HepG2 (cell line): Measurements from ENCODE around the gene GPATCH11. TPM values are rescaled to one million over a fixed set of nuclear protein-coding genes. Genes with fewer than 3 reads are reported as not detected.

Experiments used
- ATAC-seq: fragments of 200-7000 bp; cut with Tn5 transposase; 3 replicates; pipeline ENCODE4 v1.9.1; 2020; ENCODE audit warnings: mild to moderate bottlenecking, moderate library complexity
- BruUV-seq: library from RNA; stranded (reverse); fragments of 400-500 nt; replicated peaks from 2 replicates; lab custom pipeline; 2021; lab: Mats Ljungman, UMichigan
- CTCF ChIA-PET: fragments of 300-600 bp; formaldehyde crosslinking; extraction: SDS; loops from one replicate; lab custom pipeline; 2021; ENCODE audit warnings: low total read pairs, inconsistent platforms, low intra/inter-chr PET ratio; lab: Yijun Ruan, JAX
- POLR2A ChIA-PET: fragments of 350-600 bp; sonication (Branson Sonifier 250); formaldehyde crosslinking; loops from one replicate; lab custom pipeline; 2020; ENCODE audit warnings: antibody characterized with exemption, inconsistent platforms; lab: Yijun Ruan, JAX
- DNase-seq: peaks from one replicate; pipeline ENCODE4 v3.0.0-alpha.2; 2015; ENCODE audit warnings: low spot score
- FAIRE-seq: peaks from 3 replicates; lab custom pipeline; 2011; peaks lifted over from hg19 to GRCh38; lab: Jason Lieb, UNC
- H2AFZ ChIP-seq: one replicate; pipeline ENCODE4 v1.6.1; 2011; ENCODE audit warnings: low read length, inconsistent platforms
- H3K27ac ChIP-seq: fragments of 300-600 bp; 3 replicates; pipeline ENCODE4 v1.8.0; 2011; ENCODE audit warnings: mixed run types, mild to moderate bottlenecking, mixed read lengths, low read length, inconsistent platforms; ENCODE audit not compliant: insufficient read depth; ENCODE audit errors: extremely low read length
- H3K27me3 ChIP-seq, 2 experiments: fragments of 200-600 bp in 1 of 2; 2 replicates in 1 of 2; 3 replicates in 1 of 2; pipeline versions ENCODE4 v1.6.0 to v1.8.0; 2011; ENCODE audit warnings: low read length in 2 of 2, mild to moderate bottlenecking in 2 of 2, moderate library complexity in 2 of 2, inconsistent platforms in 1 of 2; ENCODE audit not compliant: insufficient read depth in 2 of 2, control insufficient read depth in 1 of 2
- H3K36me3 ChIP-seq, 2 experiments: fragments of 200-600 bp in 1 of 2; replicated peaks in 1 of 2; 2 replicates in 1 of 2; 3 replicates in 1 of 2; pipeline versions ENCODE4 v1.5.1 to v1.8.0; 2011; ENCODE audit warnings: low read length in 2 of 2, inconsistent platforms in 1 of 2; ENCODE audit not compliant: insufficient read depth in 2 of 2, control insufficient read depth in 1 of 2
- H3K4me1 ChIP-seq: 2 replicates; pipeline ENCODE4 v1.5.1; 2012; ENCODE audit warnings: low read length, inconsistent platforms; ENCODE audit not compliant: insufficient read depth
- H3K4me2 ChIP-seq: 2 replicates; pipeline ENCODE4 v1.6.0; 2011; ENCODE audit warnings: low read depth, low read length, inconsistent platforms
- H3K4me3 ChIP-seq, 3 experiments: fragments of 200-600 bp in 1 of 3; sonication (generic), shearing (Covaris generic) in 1 of 3; replicated peaks in 1 of 3; 2 replicates each; pipeline ENCODE4 v1.5.1; 2011 to 2016; ENCODE audit warnings: low read length in 3 of 3, inconsistent platforms in 2 of 3, low read depth in 2 of 3, mild to moderate bottlenecking in 2 of 3, control low read depth in 1 of 3, mixed read lengths in 1 of 3; ENCODE audit not compliant: insufficient read depth in 1 of 3
- H3K79me2 ChIP-seq: one replicate; pipeline ENCODE4 v1.6.1; 2011; ENCODE audit warnings: low read length, inconsistent platforms; ENCODE audit not compliant: insufficient read depth
- H3K9ac ChIP-seq: 2 replicates; pipeline ENCODE4 v1.6.0; 2011; ENCODE audit warnings: mild to moderate bottlenecking, low read depth, low read length, inconsistent platforms; ENCODE audit not compliant: insufficient read depth
- H3K9me3 ChIP-seq: 2 replicates; pipeline ENCODE4 v1.5.1; 2012; ENCODE audit warnings: mild to moderate bottlenecking, low read length
- H4K20me1 ChIP-seq: 2 replicates; pipeline ENCODE4 v1.6.0; 2011; ENCODE audit warnings: inconsistent platforms, mild to moderate bottlenecking, low read length, moderate library complexity; ENCODE audit not compliant: insufficient read depth
- CREM ChIP-seq, 2 experiments: sonication (generic) in 1 of 2; formaldehyde crosslinking in 1 of 2; IDR thresholded peaks; 2 replicates each; pipeline versions ENCODE4 v1.4.0 to v1.6.1; 2016 to 2020; ENCODE audit warnings: antibody characterized with exemption in 1 of 2, mild to moderate bottlenecking in 1 of 2, missing genetic modification reagents in 1 of 2
- ISL2 ChIP-seq: sonication (generic); formaldehyde crosslinking; IDR thresholded peaks from 2 replicates; pipeline ENCODE4 v1.5.0; 2020; ENCODE audit warnings: missing genetic modification reagents
- KAT2B ChIP-seq: fragments of 150-350 bp; IDR thresholded peaks from 2 replicates; pipeline ENCODE4 v1.6.1; 2014; ENCODE audit warnings: low read depth, low read length, borderline replicate concordance
- KDM5A ChIP-seq: fragments of 200-600 bp; sonication (generic); IDR thresholded peaks from 2 replicates; pipeline ENCODE4 v1.7.0; 2018; ENCODE audit warnings: antibody characterized with exemption, mild to moderate bottlenecking, low read length, borderline replicate concordance
- RBAK ChIP-seq: sonication (generic); formaldehyde crosslinking; IDR thresholded peaks from 2 replicates; pipeline ENCODE4 v1.5.1; 2020; ENCODE audit warnings: mild to moderate bottlenecking, missing genetic modification reagents
- ZNF557 ChIP-seq: sonication (generic); formaldehyde crosslinking; IDR thresholded peaks from 2 replicates; pipeline ENCODE4 v1.4.0; 2020; ENCODE audit warnings: missing genetic modification reagents
- WGBS: methylation state at CpG from one replicate; pipeline ENCODE4 v1.1.6; 2017; ENCODE audit warnings: low lambda C conversion rate; 5-methylcytosine and 5-hydroxymethylcytosine counted together
- in situ Hi-C: cut with HindIII; loops from 2 replicates; pipeline ENCODE4 v1.10.0; 2017; ENCODE audit warnings: low pct_unique_long_range_greater_than_20kb; ENCODE audit not compliant: extremely low pct_ligation_motif_present
- intact Hi-C: fragments of 100-400 bp; cut with micrococcal nuclease; formaldehyde crosslinking; loops from one replicate; pipeline ENCODE4 v1.10.0; 2022; ENCODE audit not compliant: unreplicated experiment
- polyA plus RNA-seq, 8 experiments: library from polyadenylated mRNA; depleted of rRNA in 3 of 8; stranded (reverse) in 7 of 8; unstranded in 1 of 8; fragments of >200 nt; fragmentation: Illumina TruSeq in 4 of 8; extraction: Trizol in 4 of 8; gene quantifications; 2 replicates each; pipeline versions ENCODE4 v1.2.1 to v1.2.3, GENCODE V29; 2011 to 2016; ENCODE audit warnings: low read depth in 4 of 8, missing spikeins in 1 of 8, mixed read lengths in 1 of 8; ENCODE audit not compliant: insufficient read depth in 1 of 8
- total RNA-seq, 5 experiments: library from RNA; depleted of rRNA; stranded (reverse); fragments of >200 nt; fragmentation: Illumina TruSeq; extraction: Trizol; gene quantifications; 2 replicates each; pipeline ENCODE4 v1.2.3, GENCODE V29; 2016; ENCODE audit warnings: low read depth in 1 of 5
- TF ChIP-seq, protein P1 (sequence below): sonication (generic); formaldehyde crosslinking; IDR thresholded peaks from 2 replicates; pipeline ENCODE4 v1.8.1; 2023; ENCODE audit warnings: missing genetic modification reagents, mild to moderate bottlenecking, borderline replicate concordance
- TF ChIP-seq, protein P2 (sequence below): sonication (generic); formaldehyde crosslinking; IDR thresholded peaks from 2 replicates; pipeline ENCODE4 v1.5.0; 2020; ENCODE audit warnings: missing genetic modification reagents, mild to moderate bottlenecking, borderline replicate concordance
- TF ChIP-seq, protein P3 (sequence below): sonication (generic); formaldehyde crosslinking; IDR thresholded peaks from 2 replicates; pipeline ENCODE4 v1.8.0; 2022; ENCODE audit warnings: low read depth, missing genetic modification reagents
- TF ChIP-seq, protein P4 (sequence below): sonication (generic); formaldehyde crosslinking; IDR thresholded peaks from 2 replicates; pipeline ENCODE4 v1.4.0; 2020; ENCODE audit warnings: mild to moderate bottlenecking, missing genetic modification reagents, borderline replicate concordance

The GPATCH11 gene
- total and polyA plus RNA-seq, 2 of the 13 experiments (the other 11 are each of a cell fraction or from before 2014, with no cell fraction given), result 3.8 to 8.7 TPM

DNA sequence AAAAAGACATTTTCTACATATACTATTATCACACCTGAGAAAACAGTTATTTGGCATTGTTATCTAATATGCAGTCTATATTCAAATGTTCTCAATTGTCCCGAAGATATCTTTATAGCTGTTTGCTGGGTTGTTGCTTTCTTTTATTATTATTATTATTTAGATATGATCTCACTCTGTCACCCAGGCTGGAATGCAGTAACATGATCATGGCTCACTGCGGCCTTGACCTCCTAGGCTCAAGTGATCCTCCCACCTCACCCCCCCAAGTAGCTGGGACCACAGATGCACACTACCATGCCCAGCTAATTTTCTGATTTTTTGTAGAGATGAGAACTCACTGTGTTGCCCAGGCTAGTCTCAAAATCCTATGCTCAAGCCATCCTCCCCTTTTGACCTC is 19.9 kb downstream of the GPATCH11 start:
- 95% methylated on average over 2 of the region's 2 CpGs for WGBS
- Histone ChIP-seq H3K27ac (peak overlapping the region; percentile 8), H2AFZ (no peak overlapping the region), H3K9me3 (no peaks in the 10 kb centered on the region), H3K4me1 (peaks cover 15% of the 10 kb centered on the region), H3K4me3 (no peak overlapping the region), H3K9ac (no peak overlapping the region), H3K36me3 (peaks cover 7 to 29% of the 10 kb centered on the region in 2 experiments), H3K4me2 (no peak overlapping the region), H4K20me1 (no peaks in the 10 kb centered on the region), H3K79me2 (no peaks in the 10 kb centered on the region), H3K27me3 (no peaks in the 10 kb centered on the region)
- TF ChIP-seq ISL2 (CRISPR knock-in tag) (no peak), KDM5A (no peak), RBAK (no peak), CREM (IDR thresholded peaks at IDR 0.05) (0 out of 2 replicates have a peak, but pooled peaks have one; percentile 1), CREM (CRISPR knock-in tag; IDR thresholded peaks at IDR 0.05) (no peak)
- TF ChIP-seq, protein P1, sequence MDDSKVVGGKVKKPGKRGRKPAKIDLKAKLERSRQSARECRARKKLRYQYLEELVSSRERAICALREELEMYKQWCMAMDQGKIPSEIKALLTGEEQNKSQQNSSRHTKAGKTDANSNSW (CRISPR knock-in tag), result no peak
- DNase-seq (peak; percentile 12), ATAC-seq (no peak), FAIRE-seq (no peak)
- intact Hi-C loops, result no loop called here
- in situ Hi-C loops, result no loop called here
- no TSS peak for BruUV-seq
- ChIA-PET CTCF (no interaction called here), POLR2A (no interaction called here)

DNA sequence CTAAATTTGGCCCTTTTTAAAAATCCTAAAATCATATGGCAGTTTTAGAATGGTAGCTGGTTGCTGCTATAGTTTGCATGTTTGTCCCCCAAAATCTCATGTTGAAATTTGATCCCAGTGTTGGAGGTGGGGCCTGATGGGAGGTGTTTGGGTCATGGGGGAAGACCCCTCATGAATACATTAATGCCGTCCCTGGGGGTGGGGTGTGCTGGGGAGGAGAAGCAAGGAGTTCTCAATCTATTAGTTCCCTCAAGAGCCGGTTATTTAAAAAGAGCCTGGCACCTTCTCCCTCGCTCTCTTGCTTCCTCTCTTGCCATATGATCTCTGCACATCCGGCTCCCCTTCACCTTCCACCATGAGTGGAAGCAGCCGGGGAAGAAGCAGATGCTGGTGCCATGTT is 20.8 kb downstream of the GPATCH11 start:
- 98% methylated on average over 5 of the region's 5 CpGs for WGBS
- ChIA-PET CTCF (no interaction called here), POLR2A (no interaction called here)

More for the DNA sequence above, 20.8 kb downstream of the GPATCH11 start:
- no peak overlapping the region for H3K4me3 ChIP-seq
- DNase-seq, result no peak
- peaks cover 7 to 36% of the 10 kb centered on the region in 2 experiments for H3K36me3 ChIP-seq
- H3K4me2 ChIP-seq, result no peak overlapping the region
- TF ChIP-seq, protein P2, sequence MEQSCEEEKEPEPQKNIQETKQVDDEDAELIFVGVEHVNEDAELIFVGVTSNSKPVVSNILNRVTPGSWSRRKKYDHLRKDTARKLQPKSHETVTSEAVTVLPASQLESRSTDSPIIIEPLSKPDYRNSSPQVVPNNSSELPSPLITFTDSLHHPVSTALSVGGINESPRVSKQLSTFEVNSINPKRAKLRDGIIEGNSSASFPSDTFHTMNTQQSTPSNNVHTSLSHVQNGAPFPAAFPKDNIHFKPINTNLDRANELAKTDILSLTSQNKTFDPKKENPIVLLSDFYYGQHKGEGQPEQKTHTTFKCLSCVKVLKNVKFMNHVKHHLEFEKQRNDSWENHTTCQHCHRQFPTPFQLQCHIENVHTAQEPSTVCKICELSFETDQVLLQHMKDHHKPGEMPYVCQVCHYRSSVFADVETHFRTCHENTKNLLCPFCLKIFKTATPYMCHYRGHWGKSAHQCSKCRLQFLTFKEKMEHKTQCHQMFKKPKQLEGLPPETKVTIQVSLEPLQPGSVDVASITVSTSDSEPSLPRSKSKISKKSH (CRISPR knock-in tag), result no peak
- TF ChIP-seq, protein P3, sequence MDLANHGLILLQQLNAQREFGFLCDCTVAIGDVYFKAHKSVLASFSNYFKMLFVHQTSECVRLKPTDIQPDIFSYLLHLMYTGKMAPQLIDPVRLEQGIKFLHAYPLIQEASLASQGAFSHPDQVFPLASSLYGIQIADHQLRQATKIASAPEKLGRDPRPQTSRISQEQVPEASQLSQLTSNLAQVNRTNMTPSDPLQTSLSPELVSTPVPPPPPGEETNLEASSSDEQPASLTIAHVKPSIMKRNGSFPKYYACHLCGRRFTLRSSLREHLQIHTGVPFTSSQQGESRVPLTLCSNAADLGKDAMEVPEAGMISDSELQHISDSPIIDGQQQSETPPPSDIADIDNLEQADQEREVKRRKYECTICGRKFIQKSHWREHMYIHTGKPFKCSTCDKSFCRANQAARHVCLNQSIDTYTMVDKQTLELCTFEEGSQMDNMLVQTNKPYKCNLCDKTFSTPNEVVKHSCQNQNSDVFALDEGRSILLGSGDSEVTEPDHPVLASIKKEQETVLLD (CRISPR knock-in tag), result no peak
- TF ChIP-seq, protein P4, sequence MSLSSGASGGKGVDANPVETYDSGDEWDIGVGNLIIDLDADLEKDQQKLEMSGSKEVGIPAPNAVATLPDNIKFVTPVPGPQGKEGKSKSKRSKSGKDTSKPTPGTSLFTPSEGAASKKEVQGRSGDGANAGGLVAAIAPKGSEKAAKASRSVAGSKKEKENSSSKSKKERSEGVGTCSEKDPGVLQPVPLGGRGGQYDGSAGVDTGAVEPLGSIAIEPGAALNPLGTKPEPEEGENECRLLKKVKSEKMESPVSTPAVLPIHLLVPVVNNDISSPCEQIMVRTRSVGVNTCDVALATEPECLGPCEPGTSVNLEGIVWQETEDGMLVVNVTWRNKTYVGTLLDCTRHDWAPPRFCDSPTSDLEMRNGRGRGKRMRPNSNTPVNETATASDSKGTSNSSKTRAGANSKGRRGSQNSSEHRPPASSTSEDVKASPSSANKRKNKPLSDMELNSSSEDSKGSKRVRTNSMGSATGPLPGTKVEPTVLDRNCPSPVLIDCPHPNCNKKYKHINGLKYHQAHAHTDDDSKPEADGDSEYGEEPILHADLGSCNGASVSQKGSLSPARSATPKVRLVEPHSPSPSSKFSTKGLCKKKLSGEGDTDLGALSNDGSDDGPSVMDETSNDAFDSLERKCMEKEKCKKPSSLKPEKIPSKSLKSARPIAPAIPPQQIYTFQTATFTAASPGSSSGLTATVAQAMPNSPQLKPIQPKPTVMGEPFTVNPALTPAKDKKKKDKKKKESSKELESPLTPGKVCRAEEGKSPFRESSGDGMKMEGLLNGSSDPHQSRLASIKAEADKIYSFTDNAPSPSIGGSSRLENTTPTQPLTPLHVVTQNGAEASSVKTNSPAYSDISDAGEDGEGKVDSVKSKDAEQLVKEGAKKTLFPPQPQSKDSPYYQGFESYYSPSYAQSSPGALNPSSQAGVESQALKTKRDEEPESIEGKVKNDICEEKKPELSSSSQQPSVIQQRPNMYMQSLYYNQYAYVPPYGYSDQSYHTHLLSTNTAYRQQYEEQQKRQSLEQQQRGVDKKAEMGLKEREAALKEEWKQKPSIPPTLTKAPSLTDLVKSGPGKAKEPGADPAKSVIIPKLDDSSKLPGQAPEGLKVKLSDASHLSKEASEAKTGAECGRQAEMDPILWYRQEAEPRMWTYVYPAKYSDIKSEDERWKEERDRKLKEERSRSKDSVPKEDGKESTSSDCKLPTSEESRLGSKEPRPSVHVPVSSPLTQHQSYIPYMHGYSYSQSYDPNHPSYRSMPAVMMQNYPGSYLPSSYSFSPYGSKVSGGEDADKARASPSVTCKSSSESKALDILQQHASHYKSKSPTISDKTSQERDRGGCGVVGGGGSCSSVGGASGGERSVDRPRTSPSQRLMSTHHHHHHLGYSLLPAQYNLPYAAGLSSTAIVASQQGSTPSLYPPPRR (CRISPR knock-in tag), result no peak
- no peak for TF ChIP-seq ZNF557 (CRISPR knock-in tag)
- no peak for TF ChIP-seq KAT2B
- H4K20me1 ChIP-seq, result no peaks in the 10 kb centered on the region
- H2AFZ ChIP-seq, result no peak overlapping the region
- no peak overlapping the region for H3K9ac ChIP-seq
- no peaks in the 10 kb centered on the region for H3K9me3 ChIP-seq
- BruUV-seq, result no TSS peak
- in situ Hi-C loops, result no loop called here
- no peak for FAIRE-seq
- intact Hi-C loops, result no loop called here
- no peak overlapping the region for H3K27ac ChIP-seq
- no peaks in the 10 kb centered on the region for H3K27me3 ChIP-seq
- peaks cover 15% of the 10 kb centered on the region for H3K4me1 ChIP-seq
- ATAC-seq, result no peak
- H3K79me2 ChIP-seq, result no peaks in the 10 kb centered on the region
